Body of pancreas (tissue), 4 donors: ENCODE results near the gene NT5M.

ENCODE experiments used
- CTCF ChIP-seq, 7 experiments: fragments of 450-650 bp in 4 of 7; fragments of 200-600 bp in 3 of 7; sonication (generic) in 3 of 7; IDR thresholded peaks; one replicate each; pipeline ENCODE4 v1.5.1; 2016 to 2019; ENCODE audit warnings: antibody characterized with exemption in 7 of 7
- POLR2A ChIP-seq, 3 donors: fragments of 450-650 bp; IDR thresholded peaks; one replicate each; pipeline ENCODE4 v1.6.1; 2016; ENCODE audit warnings: antibody characterized with exemption in 3 of 3, mild to moderate bottlenecking in 2 of 3

- TF ChIP-seq CTCF (IDR thresholded peaks at IDR 0.05), result no peak
- TF ChIP-seq POLR2A (IDR thresholded peaks at IDR 0.05), result no peak
Observed at GRCh38 chr17:17345294-17345597, 42.1 kb downstream of the NT5M start.
